Liver (tissue), 9 donors: Measurements from ENCODE around the gene NOL4L. TPM values are rescaled to one million over a fixed set of nuclear protein-coding genes. Genes with fewer than 3 reads are reported as not detected.

Experiments used
- DNase-seq: peaks from one replicate; pipeline ENCODE4 v3.0.0-alpha.2; 2017; ENCODE audit warnings: low spot score
- H3K27ac ChIP-seq, 2 donors: one replicate each; pipeline ENCODE4 v1.7.0; 2013; ENCODE audit warnings: inconsistent platforms in 2 of 2, low read length in 2 of 2, control low read depth in 1 of 2, low read depth in 1 of 2, mild to moderate bottlenecking in 1 of 2
- H3K27me3 ChIP-seq, 4 donors: one replicate each; pipeline versions ENCODE4 v1.6.1 to v1.7.0; 2013; ENCODE audit warnings: low read length in 3 of 4, inconsistent platforms in 1 of 4, mild to moderate bottlenecking in 1 of 4, moderate library complexity in 1 of 4; ENCODE audit not compliant: control insufficient read depth in 4 of 4, insufficient read depth in 4 of 4
- H3K36me3 ChIP-seq, 4 donors: one replicate each; pipeline versions ENCODE4 v1.6.1 to v1.7.0; 2013; ENCODE audit warnings: low read length in 3 of 4, mild to moderate bottlenecking in 3 of 4, low read depth in 1 of 4, moderate library complexity in 1 of 4; ENCODE audit not compliant: control insufficient read depth in 4 of 4, insufficient read depth in 3 of 4
- H3K4me1 ChIP-seq, 4 donors: one replicate each; pipeline versions ENCODE4 v1.6.1 to v1.7.0; 2013; ENCODE audit warnings: low read length in 3 of 4, mild to moderate bottlenecking in 3 of 4, moderate library complexity in 1 of 4; ENCODE audit not compliant: control insufficient read depth in 4 of 4, insufficient read depth in 4 of 4
- H3K4me3 ChIP-seq, 3 donors: one replicate each; pipeline versions ENCODE4 v1.6.1 to v1.7.0; 2013; ENCODE audit warnings: low read length in 3 of 3, control low read depth in 1 of 3, low read depth in 1 of 3, mild to moderate bottlenecking in 1 of 3
- H3K9ac ChIP-seq, 2 donors: one replicate each; pipeline ENCODE4 v1.7.0; 2013; ENCODE audit warnings: low read length in 2 of 2, mild to moderate bottlenecking in 2 of 2, moderate library complexity in 2 of 2, control low read depth in 1 of 2, low read depth in 1 of 2
- H3K9me3 ChIP-seq, 4 donors: one replicate each; pipeline versions ENCODE4 v1.6.1 to v1.7.0; 2013; ENCODE audit warnings: low read length in 3 of 4; ENCODE audit not compliant: control insufficient read depth in 4 of 4
- CTCF ChIP-seq: fragments of 150-350 bp; IDR thresholded peaks from 2 replicates; pipeline ENCODE4 v1.5.1; 2017; ENCODE audit warnings: improper control_type of control experiment, low read depth, low read length; ENCODE audit not compliant: missing input control
- FOXA1 ChIP-seq: IDR thresholded peaks from 2 replicates; pipeline ENCODE4 v1.6.1; 2016; ENCODE audit warnings: antibody characterized with exemption
- FOXA2 ChIP-seq: IDR thresholded peaks from 2 replicates; pipeline ENCODE4 v1.6.1; 2016; ENCODE audit warnings: antibody characterized with exemption
- GABPA ChIP-seq, 2 donors: IDR thresholded peaks in 1 of 2; conservative IDR thresholded peaks in 1 of 2; 2 replicates each; pipeline ENCODE4 v1.6.1; 2016; ENCODE audit warnings: antibody characterized with exemption in 2 of 2, mild to moderate bottlenecking in 1 of 2, moderate library complexity in 1 of 2
- HNF4A ChIP-seq, 2 donors: conservative IDR thresholded peaks; 2 replicates each; pipeline ENCODE4 v1.6.1; 2016; ENCODE audit warnings: antibody characterized with exemption in 2 of 2, mild to moderate bottlenecking in 2 of 2
- HNF4G ChIP-seq: IDR thresholded peaks from 2 replicates; pipeline ENCODE4 v1.6.1; 2016; ENCODE audit warnings: antibody characterized with exemption
- JUND ChIP-seq, 2 donors: IDR thresholded peaks; 2 replicates each; pipeline ENCODE4 v1.6.1; 2016; ENCODE audit warnings: antibody characterized with exemption in 2 of 2
- NR2F2 ChIP-seq: IDR thresholded peaks from 2 replicates; pipeline ENCODE4 v1.6.1; 2016; ENCODE audit warnings: antibody characterized with exemption
- RAD21 ChIP-seq, 2 donors: IDR thresholded peaks; 2 replicates each; pipeline ENCODE4 v1.6.1; 2016; ENCODE audit warnings: antibody characterized with exemption in 2 of 2, mild to moderate bottlenecking in 2 of 2
- RXRA ChIP-seq, 2 donors: IDR thresholded peaks; 2 replicates each; pipeline ENCODE4 v1.6.1; 2017 to 2018; ENCODE audit warnings: antibody characterized with exemption in 2 of 2, mild to moderate bottlenecking in 1 of 2
- SP1 ChIP-seq: IDR thresholded peaks from 2 replicates; pipeline ENCODE4 v1.6.1; 2018; ENCODE audit warnings: antibody characterized with exemption, mild to moderate bottlenecking
- TAF1 ChIP-seq: conservative IDR thresholded peaks from 2 replicates; pipeline ENCODE4 v1.6.1; 2016; ENCODE audit warnings: antibody characterized with exemption, mild to moderate bottlenecking
- YY1 ChIP-seq: IDR thresholded peaks from 2 replicates; pipeline ENCODE4 v1.6.1; 2016; ENCODE audit warnings: antibody characterized with exemption, mild to moderate bottlenecking
- WGBS: extraction: QIAGEN DNeasy Blood & Tissue Kit; methylation state at CpG from one replicate; pipeline ENCODE4 v1.1.7; 2013; 5-methylcytosine and 5-hydroxymethylcytosine counted together
- polyA plus RNA-seq, 2 donors: library from polyadenylated mRNA; stranded (reverse) in 1 of 2; unstranded in 1 of 2; fragments of 200-250 nt in 1 of 2; fragments of >200 nt in 1 of 2; fragmentation: Nextera tagmentation in 1 of 2; extraction: Ambion mirVana in 1 of 2; gene quantifications; one replicate each; pipeline versions ENCODE4 v1.2.1 to v1.2.3, GENCODE V29; 2013 to 2015
- total RNA-seq, 2 donors: library from RNA; depleted of rRNA; stranded (reverse); fragments of >200 nt; gene quantifications; one replicate each; pipeline ENCODE4 v1.2.3, GENCODE V29; 2014
- TF ChIP-seq, protein P1 (sequence below): IDR thresholded peaks from 2 replicates; pipeline ENCODE4 v1.6.1; 2016; ENCODE audit warnings: antibody characterized with exemption, mild to moderate bottlenecking
- TF ChIP-seq, protein P2 (sequence below): IDR thresholded peaks from 2 replicates; pipeline ENCODE4 v1.6.1; 2016; ENCODE audit warnings: antibody characterized with exemption
- TF ChIP-seq, protein P3 (sequence below): IDR thresholded peaks from 2 replicates; pipeline ENCODE4 v1.6.1; 2016; ENCODE audit warnings: antibody characterized with exemption
- TF ChIP-seq, protein P4 (sequence below): IDR thresholded peaks from 2 replicates; pipeline ENCODE4 v1.6.1; 2016; ENCODE audit warnings: antibody characterized with exemption
- donor health status: healthy.
- donor health status: healthy.
- donor health status: healthy.
- donor health status: healthy.
- donor health status: healthy.

Gene NOL4L
- total and polyA plus RNA-seq, 4 donors, result 2.2 to 6.8 (median 4.3) TPM

DNA sequence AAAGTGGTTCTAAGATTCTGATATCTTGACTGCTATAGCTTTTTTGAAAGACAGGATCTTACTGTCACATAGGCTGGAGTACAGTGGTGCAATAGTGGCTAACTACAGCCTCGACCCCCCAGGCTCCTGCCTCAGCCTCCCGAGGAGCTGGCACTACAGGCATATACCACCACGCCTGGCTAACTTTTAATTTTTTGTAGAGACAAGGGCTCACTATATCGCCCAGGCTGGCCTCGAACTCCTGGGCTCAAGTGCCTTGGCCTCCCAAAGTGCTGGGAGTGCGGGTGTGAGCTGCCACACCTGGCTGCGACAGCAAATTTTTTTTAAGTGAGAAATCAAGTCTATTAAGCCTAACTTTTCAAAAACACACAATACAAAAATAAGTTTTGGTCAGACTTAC, 106.6 kb downstream of the NOL4L start:
- WGBS, result 91% methylated on average over 7 of the region's 7 CpGs
- no peak overlapping the region for H3K27ac ChIP-seq
- peaks cover 29 to 76% (median 48%) of the 10 kb centered on the region in 4 donors for H3K4me1 ChIP-seq
- TF ChIP-seq, protein P1, sequence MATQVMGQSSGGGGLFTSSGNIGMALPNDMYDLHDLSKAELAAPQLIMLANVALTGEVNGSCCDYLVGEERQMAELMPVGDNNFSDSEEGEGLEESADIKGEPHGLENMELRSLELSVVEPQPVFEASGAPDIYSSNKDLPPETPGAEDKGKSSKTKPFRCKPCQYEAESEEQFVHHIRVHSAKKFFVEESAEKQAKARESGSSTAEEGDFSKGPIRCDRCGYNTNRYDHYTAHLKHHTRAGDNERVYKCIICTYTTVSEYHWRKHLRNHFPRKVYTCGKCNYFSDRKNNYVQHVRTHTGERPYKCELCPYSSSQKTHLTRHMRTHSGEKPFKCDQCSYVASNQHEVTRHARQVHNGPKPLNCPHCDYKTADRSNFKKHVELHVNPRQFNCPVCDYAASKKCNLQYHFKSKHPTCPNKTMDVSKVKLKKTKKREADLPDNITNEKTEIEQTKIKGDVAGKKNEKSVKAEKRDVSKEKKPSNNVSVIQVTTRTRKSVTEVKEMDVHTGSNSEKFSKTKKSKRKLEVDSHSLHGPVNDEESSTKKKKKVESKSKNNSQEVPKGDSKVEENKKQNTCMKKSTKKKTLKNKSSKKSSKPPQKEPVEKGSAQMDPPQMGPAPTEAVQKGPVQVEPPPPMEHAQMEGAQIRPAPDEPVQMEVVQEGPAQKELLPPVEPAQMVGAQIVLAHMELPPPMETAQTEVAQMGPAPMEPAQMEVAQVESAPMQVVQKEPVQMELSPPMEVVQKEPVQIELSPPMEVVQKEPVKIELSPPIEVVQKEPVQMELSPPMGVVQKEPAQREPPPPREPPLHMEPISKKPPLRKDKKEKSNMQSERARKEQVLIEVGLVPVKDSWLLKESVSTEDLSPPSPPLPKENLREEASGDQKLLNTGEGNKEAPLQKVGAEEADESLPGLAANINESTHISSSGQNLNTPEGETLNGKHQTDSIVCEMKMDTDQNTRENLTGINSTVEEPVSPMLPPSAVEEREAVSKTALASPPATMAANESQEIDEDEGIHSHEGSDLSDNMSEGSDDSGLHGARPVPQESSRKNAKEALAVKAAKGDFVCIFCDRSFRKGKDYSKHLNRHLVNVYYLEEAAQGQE, result no peak
- TF ChIP-seq GABPA (IDR thresholded peaks at IDR 0.05 in 1 of 2, conservative IDR thresholded peaks at IDR 0.05 in 1 of 2) (no peak), HNF4A (conservative IDR thresholded peaks at IDR 0.05) (no peak), TAF1 (no peak), RAD21 (IDR thresholded peaks at IDR 0.05) (no peak)
- TF ChIP-seq, protein P2, sequence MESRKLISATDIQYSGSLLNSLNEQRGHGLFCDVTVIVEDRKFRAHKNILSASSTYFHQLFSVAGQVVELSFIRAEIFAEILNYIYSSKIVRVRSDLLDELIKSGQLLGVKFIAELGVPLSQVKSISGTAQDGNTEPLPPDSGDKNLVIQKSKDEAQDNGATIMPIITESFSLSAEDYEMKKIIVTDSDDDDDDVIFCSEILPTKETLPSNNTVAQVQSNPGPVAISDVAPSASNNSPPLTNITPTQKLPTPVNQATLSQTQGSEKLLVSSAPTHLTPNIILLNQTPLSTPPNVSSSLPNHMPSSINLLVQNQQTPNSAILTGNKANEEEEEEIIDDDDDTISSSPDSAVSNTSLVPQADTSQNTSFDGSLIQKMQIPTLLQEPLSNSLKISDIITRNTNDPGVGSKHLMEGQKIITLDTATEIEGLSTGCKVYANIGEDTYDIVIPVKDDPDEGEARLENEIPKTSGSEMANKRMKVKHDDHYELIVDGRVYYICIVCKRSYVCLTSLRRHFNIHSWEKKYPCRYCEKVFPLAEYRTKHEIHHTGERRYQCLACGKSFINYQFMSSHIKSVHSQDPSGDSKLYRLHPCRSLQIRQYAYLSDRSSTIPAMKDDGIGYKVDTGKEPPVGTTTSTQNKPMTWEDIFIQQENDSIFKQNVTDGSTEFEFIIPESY, result no peak
- TF ChIP-seq, protein P3, sequence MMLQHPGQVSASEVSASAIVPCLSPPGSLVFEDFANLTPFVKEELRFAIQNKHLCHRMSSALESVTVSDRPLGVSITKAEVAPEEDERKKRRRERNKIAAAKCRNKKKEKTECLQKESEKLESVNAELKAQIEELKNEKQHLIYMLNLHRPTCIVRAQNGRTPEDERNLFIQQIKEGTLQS, result no peak
- H3K4me3 ChIP-seq, result no peak overlapping the region
- no peaks in the 10 kb centered on the region for H3K36me3 ChIP-seq
- H3K9me3 ChIP-seq, result no peaks in the 10 kb centered on the region
- no peak for DNase-seq
- H3K27me3 ChIP-seq, result no peaks in the 10 kb centered on the region
- no peak overlapping the region for H3K9ac ChIP-seq

GRCh38 chr20:32477594-32478512, 107.3 kb downstream of the NOL4L start:
- no peak for TF ChIP-seq HNF4A (conservative IDR thresholded peaks at IDR 0.05)
- TF ChIP-seq FOXA2, result no peak
- no peak for TF ChIP-seq YY1
- no peak for TF ChIP-seq SP1
- no peak for TF ChIP-seq FOXA1
- TF ChIP-seq HNF4G, result no peak
- TF ChIP-seq, protein P4, sequence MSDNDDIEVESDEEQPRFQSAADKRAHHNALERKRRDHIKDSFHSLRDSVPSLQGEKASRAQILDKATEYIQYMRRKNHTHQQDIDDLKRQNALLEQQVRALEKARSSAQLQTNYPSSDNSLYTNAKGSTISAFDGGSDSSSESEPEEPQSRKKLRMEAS, result no peak
- no peak for TF ChIP-seq RXRA (IDR thresholded peaks at IDR 0.05)
- TF ChIP-seq, protein P3, result no peak
- TF ChIP-seq, protein P2, result no peak
- no peak for TF ChIP-seq JUND (IDR thresholded peaks at IDR 0.05)
- no peak for TF ChIP-seq GABPA (IDR thresholded peaks at IDR 0.05 in 1 of 2, conservative IDR thresholded peaks at IDR 0.05 in 1 of 2)
- TF ChIP-seq CTCF, result no peak
- no peak for TF ChIP-seq RAD21 (IDR thresholded peaks at IDR 0.05)
- no peak for TF ChIP-seq NR2F2
- Histone ChIP-seq H3K9ac (no peak overlapping the region), H3K36me3 (no peaks in the 10 kb centered on the region), H3K27ac (no peak overlapping the region), H3K27me3 (no peaks in the 10 kb centered on the region), H3K4me1 (peaks cover 34 to 83% (median 54%) of the 10 kb centered on the region in 4 donors), H3K9me3 (no peaks in the 10 kb centered on the region), H3K4me3 (no peak overlapping the region)
- DNase-seq, result no peak
- WGBS, result 85% methylated on average over 11 of the region's 11 CpGs
